IMR-90 (cell line): ENCODE results near the gene IGFL3. TPM values are rescaled to one million over a fixed set of nuclear protein-coding genes. Genes with fewer than 3 reads are reported as not detected.
A peak's percentile ranks its signal among the peaks of the same experiment; 100 is the strongest.

Experiments used
- ATAC-seq: fragments of 200-7000 bp; cut with Tn5 transposase; 2 replicates; pipeline ENCODE4 v1.9.1; 2020; ENCODE audit warnings: low read depth, mild to moderate bottlenecking, moderate library complexity
- BruUV-seq: library from RNA; stranded (reverse); fragments of 400-500 nt; replicated peaks from 2 replicates; lab custom pipeline; 2021; lab: Mats Ljungman, UMichigan
- CTCF ChIA-PET: fragments of 300-600 bp; formaldehyde crosslinking; extraction: SDS; loops from one replicate; lab custom pipeline; 2021; ENCODE audit warnings: antibody characterized with exemption; lab: Yijun Ruan, JAX
- POLR2A ChIA-PET: fragments of 300-600 bp; sonication (Branson Sonifier 250); formaldehyde crosslinking; loops from one replicate; lab custom pipeline; 2022; ENCODE audit warnings: antibody characterized with exemption; ENCODE audit not compliant: unreplicated experiment; lab: Charles Lee
- DNase-seq: peaks from one replicate; pipeline ENCODE4 v3.0.0; 2013
- H2AFZ ChIP-seq: replicated peaks from 2 replicates; pipeline ENCODE3; 2013; ENCODE audit warnings: low read length, mild to moderate bottlenecking; ENCODE audit not compliant: poor library complexity
- H2AK5ac ChIP-seq: 2 replicates; pipeline ENCODE4 v1.6.1; 2013; ENCODE audit warnings: low read depth, low read length, inconsistent platforms
- H2AK9ac ChIP-seq: replicated peaks from 2 replicates; pipeline ENCODE3; 2013; ENCODE audit warnings: mild to moderate bottlenecking, low read depth, low read length, moderate library complexity; ENCODE audit not compliant: poor library complexity
- H2BK120ac ChIP-seq: 2 replicates; pipeline ENCODE4 v1.6.1; 2013; ENCODE audit warnings: low read depth, low read length, inconsistent platforms
- H2BK15ac ChIP-seq: 3 replicates; pipeline ENCODE4 v1.6.1; 2013; ENCODE audit warnings: low read depth, low read length, inconsistent platforms
- H2BK20ac ChIP-seq: 2 replicates; pipeline ENCODE4 v1.6.1; 2013; ENCODE audit warnings: low read depth, mild to moderate bottlenecking, inconsistent platforms, low read length, moderate library complexity
- H2BK5ac ChIP-seq: 2 replicates; pipeline ENCODE4 v1.6.1; 2013; ENCODE audit warnings: mild to moderate bottlenecking, low read depth, low read length, inconsistent platforms; ENCODE audit not compliant: poor library complexity, severe bottlenecking
- H3K14ac ChIP-seq: replicated peaks from 2 replicates; pipeline ENCODE4 v1.6.1; 2013; ENCODE audit warnings: low read depth, low read length, inconsistent platforms
- H3K18ac ChIP-seq: 2 replicates; pipeline ENCODE4 v1.6.1; 2013; ENCODE audit warnings: low read depth, low read length, control low read depth
- H3K23ac ChIP-seq: 2 replicates; pipeline ENCODE4 v1.6.1; 2013; ENCODE audit warnings: low read depth, low read length, inconsistent platforms
- H3K27ac ChIP-seq: 2 replicates; pipeline ENCODE4 v1.5.1; 2013; ENCODE audit warnings: mild to moderate bottlenecking, control low read depth, low read length; ENCODE audit not compliant: insufficient read depth
- H3K27me3 ChIP-seq: 2 replicates; pipeline ENCODE4 v1.6.1; 2013; ENCODE audit warnings: low read length; ENCODE audit not compliant: control insufficient read depth, insufficient read depth
- H3K36me3 ChIP-seq: 2 replicates; pipeline ENCODE4 v1.6.1; 2013; ENCODE audit warnings: low read length, mixed read lengths; ENCODE audit not compliant: control insufficient read depth, insufficient read depth
- H3K4ac ChIP-seq: 2 replicates; pipeline ENCODE4 v1.6.1; 2013; ENCODE audit warnings: low read depth, low read length, inconsistent platforms
- H3K4me1 ChIP-seq: 2 replicates; pipeline ENCODE4 v1.6.1; 2013; ENCODE audit warnings: low read length, mixed read lengths; ENCODE audit not compliant: control insufficient read depth, insufficient read depth
- H3K4me2 ChIP-seq: 2 replicates; pipeline ENCODE4 v1.6.1; 2013; ENCODE audit warnings: low read depth, mild to moderate bottlenecking, control low read depth, low read length, moderate library complexity
- H3K4me3 ChIP-seq: 2 replicates; pipeline ENCODE4 v1.5.1; 2013; ENCODE audit warnings: low read depth, mild to moderate bottlenecking, control low read depth, low read length, moderate library complexity; ENCODE audit not compliant: insufficient read depth
- H3K56ac ChIP-seq: 2 replicates; pipeline ENCODE4 v1.6.1; 2013; ENCODE audit warnings: low read length, inconsistent platforms; ENCODE audit not compliant: insufficient read depth; ENCODE audit errors: extremely low read depth
- H3K79me1 ChIP-seq, 2 experiments: 2 replicates each; pipeline ENCODE4 v1.6.1; 2013; ENCODE audit warnings: low read length in 2 of 2, inconsistent platforms in 1 of 2, low read depth in 1 of 2
- H3K9ac ChIP-seq: 2 replicates; pipeline ENCODE4 v1.6.1; 2013; ENCODE audit warnings: low read depth, low read length, control low read depth
- H3K9me1 ChIP-seq: 2 replicates; pipeline ENCODE4 v1.6.1; 2013; ENCODE audit warnings: low read length, inconsistent platforms; ENCODE audit not compliant: insufficient read depth
- H3K9me3 ChIP-seq: 2 replicates; pipeline ENCODE4 v1.6.1; 2013; ENCODE audit warnings: low read length; ENCODE audit not compliant: control insufficient read depth, insufficient read depth
- H4K20me1 ChIP-seq: 2 replicates; pipeline ENCODE4 v1.6.1; 2013; ENCODE audit warnings: low read length, inconsistent platforms; ENCODE audit not compliant: insufficient read depth
- H4K5ac ChIP-seq: 2 replicates; pipeline ENCODE4 v1.6.1; 2013; ENCODE audit warnings: mild to moderate bottlenecking, low read depth, low read length, control low read depth
- H4K8ac ChIP-seq, 2 experiments: 2 replicates each; pipeline ENCODE4 v1.6.1; 2013; ENCODE audit warnings: low read depth in 2 of 2, low read length in 2 of 2, control low read depth in 1 of 2, inconsistent platforms in 1 of 2
- H4K91ac ChIP-seq: 2 replicates; pipeline ENCODE4 v1.6.1; 2013; ENCODE audit warnings: low read depth, low read length, inconsistent platforms; ENCODE audit not compliant: insufficient read depth
- CEBPB ChIP-seq: IDR thresholded peaks from 2 replicates; pipeline ENCODE4 v1.6.1; 2012; ENCODE audit warnings: low read depth, low read length, improper control_type of control experiment
- CHD1 ChIP-seq: IDR thresholded peaks from 2 replicates; pipeline ENCODE4 v1.6.1; 2012; ENCODE audit warnings: low read depth, low read length, improper control_type of control experiment
- CTCF ChIP-seq: conservative IDR thresholded peaks from 2 replicates; pipeline ENCODE4 v1.5.1; 2012; ENCODE audit warnings: mild to moderate bottlenecking, low read depth, low read length, improper control_type of control experiment
- MAFK ChIP-seq: IDR thresholded peaks from 2 replicates; pipeline ENCODE4 v1.6.1; 2012; ENCODE audit warnings: low read depth, low read length, improper control_type of control experiment
- RAD21 ChIP-seq: IDR thresholded peaks from 2 replicates; pipeline ENCODE4 v1.6.1; 2012; ENCODE audit warnings: low read length, improper control_type of control experiment
- RFX5 ChIP-seq: IDR thresholded peaks from 2 replicates; pipeline ENCODE4 v1.8.0; 2012; ENCODE audit warnings: low read depth, mild to moderate bottlenecking, low read length, moderate library complexity
- SMC3 ChIP-seq: fragments of 150-350 bp; IDR thresholded peaks from 2 replicates; pipeline ENCODE4 v1.6.1; 2016; ENCODE audit warnings: low read depth, mild to moderate bottlenecking, antibody characterized with exemption, low read length, moderate library complexity
- WGBS, 2 experiments: methylation state at CpG; one replicate each; pipeline versions ENCODE4 v1.1.5 to v1.1.7; 2013; ENCODE audit warnings: missing lambda C conversion rate in 2 of 2; ENCODE audit not compliant: insufficient read length in 1 of 2; ENCODE audit errors: extremely low coverage in 2 of 2; 5-methylcytosine and 5-hydroxymethylcytosine counted together
- dilution Hi-C: fragments of 300-500 bp; cut with HindIII; formaldehyde crosslinking; loops from one replicate; pipeline ENCODE4 v1.14.3; 2018; ENCODE audit warnings: low sequenced_read_pairs; ENCODE audit not compliant: unreplicated experiment
- in situ Hi-C: fragments of 300-500 bp; cut with MboI; formaldehyde crosslinking; loops from 3 replicates; pipeline ENCODE4 v1.14.3; 2019; ENCODE audit warnings: low sequenced_read_pairs, inconsistent platforms, mixed read lengths
- intact Hi-C: fragments of 100-400 bp; cut with micrococcal nuclease; formaldehyde crosslinking; loops from 2 replicates; pipeline ENCODE4 v1.10.0; 2022
- polyA plus RNA-seq, 3 experiments: library from polyadenylated mRNA; depleted of rRNA; stranded (reverse); fragments of >200 nt; gene quantifications; 2 replicates each; pipeline ENCODE4 v1.2.3, GENCODE V29; 2012; ENCODE audit warnings: low replicate concordance in 1 of 3
- total RNA-seq: library from RNA; depleted of rRNA; stranded (reverse); fragments of >200 nt; gene quantifications from 2 replicates; pipeline ENCODE4 v1.2.3, GENCODE V29; 2012

The IGFL3 gene
- total and polyA plus RNA-seq, 2 of the 4 experiments (the other 2 are of a cell fraction) = not detected

DNA sequence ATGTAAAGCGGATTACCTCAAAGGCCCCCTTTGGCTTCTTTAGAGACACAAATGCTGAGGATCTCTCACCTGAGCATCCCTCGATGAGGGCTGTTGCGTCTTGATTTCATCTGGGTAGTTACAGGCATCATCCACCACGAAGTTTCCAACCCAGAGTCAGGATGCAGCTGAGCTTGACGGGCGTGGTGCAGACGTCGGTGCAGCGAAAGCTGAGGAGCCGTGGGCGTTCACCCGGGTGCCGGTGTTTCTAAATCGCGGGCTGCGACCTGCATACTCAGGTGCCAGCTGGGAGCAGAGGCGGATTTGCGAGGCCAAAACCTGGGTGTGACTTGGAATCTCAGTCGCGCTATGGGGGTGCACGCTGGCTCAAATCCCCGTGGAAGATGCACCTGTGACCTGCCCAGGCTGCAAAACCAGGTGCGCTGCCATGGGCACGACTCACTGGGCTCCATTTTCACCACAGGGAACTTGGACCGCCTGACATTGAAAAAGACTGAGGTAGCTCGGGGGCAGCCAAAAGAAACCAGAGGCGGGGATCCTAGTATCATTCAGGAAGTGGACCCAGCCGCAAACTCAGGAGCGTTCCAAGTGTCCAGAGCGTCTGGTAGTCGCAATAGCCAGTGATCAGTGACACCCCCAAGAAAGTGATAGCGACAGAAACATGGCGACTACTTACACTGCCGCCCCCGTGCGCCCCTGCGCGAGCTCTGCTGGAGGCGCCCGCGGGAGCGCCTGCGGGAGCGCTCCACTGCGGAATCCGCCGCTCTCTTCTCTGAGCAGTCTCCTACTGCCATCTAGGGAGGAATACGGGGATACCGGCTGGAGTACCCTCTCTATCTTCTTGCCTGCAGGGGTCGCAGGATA lies 47.3 kb downstream of the IGFL3 start:
- H3K36me3 ChIP-seq = no peaks in the 10 kb centered on the region
- H3K56ac ChIP-seq = no peak overlapping the region
- H4K5ac ChIP-seq = no peak overlapping the region
- no peaks in the 10 kb centered on the region for H3K79me1 ChIP-seq
- peak; percentile 91 for ATAC-seq
- no peak overlapping the region for H2AK5ac ChIP-seq
- no peak overlapping the region for H2BK120ac ChIP-seq
- TF ChIP-seq RAD21 (peak; percentile 96), MAFK (no peak), RFX5 (no peak), CEBPB (no peak), CHD1 (no peak), CTCF (peak; percentile 100; the same call in 1 of the 2 replicates), SMC3 (peak; percentile 92)
- ChIA-PET POLR2A (interaction anchor here (0.5 kb wide), 1 partner anchor 255 kb away, joined by 5 read pairs; no protein-coding TSS in a partner anchor), CTCF (interaction anchor here (0.6 to 2.0 kb wide), 12 partner anchors 9 to 153 kb away, joined by 3 to 26 read pairs (median 5); partner anchors contain the start of genes IGFL1 and PGLYRP1)
- H3K27me3 ChIP-seq = peaks cover 49% of the 10 kb centered on the region
- no peak overlapping the region for H3K18ac ChIP-seq
- no TSS peak for BruUV-seq
- no peak overlapping the region for H4K8ac ChIP-seq
- H3K14ac ChIP-seq = no peak overlapping the region
- H3K9me3 ChIP-seq = peaks cover 4% of the 10 kb centered on the region
- no peak overlapping the region for H4K91ac ChIP-seq
- peak overlapping the region; percentile 74 for H3K4me2 ChIP-seq
- H3K23ac ChIP-seq = peak overlapping the region; percentile 74; the same call in 1 of the 2 replicates
- no peak overlapping the region for H3K27ac ChIP-seq
- H2BK20ac ChIP-seq = no peak overlapping the region
- in situ Hi-C loops = loop anchor here (10.0 kb wide), 1 partner anchor 52 kb away; the partner anchor contains the start of gene PGLYRP1
- peaks cover 3% of the 10 kb centered on the region; the same call in 1 of the 2 replicates for H3K9me1 ChIP-seq
- H3K4me1 ChIP-seq = no peaks in the 10 kb centered on the region
- peak; percentile 79 for DNase-seq
- WGBS, 2 experiments = 2% methylated on average over 27 of the region's 50 CpGs; no CpG with 5 or more reads in 1 of the 2 experiments
- dilution Hi-C loops = no loop called here
- intact Hi-C loops = loop anchor here (1.0 kb wide), 3 partner anchors 48 to 188 kb away; no protein-coding TSS in a partner anchor
- peak overlapping the region; percentile 27 for H3K4me3 ChIP-seq
- no peak overlapping the region for H2AK9ac ChIP-seq
- H3K4ac ChIP-seq = no peak overlapping the region
- H2AFZ ChIP-seq = peak overlapping the region; percentile 92
- H2BK15ac ChIP-seq = no peak overlapping the region
- no peak overlapping the region for H3K9ac ChIP-seq
- no peak overlapping the region for H2BK5ac ChIP-seq
- H4K20me1 ChIP-seq = peaks cover 7% of the 10 kb centered on the region; the same call in 1 of the 2 replicates
